Measurements from ENCODE around the gene CNGB1.

GRCh38 chr16:57842601-57843000 lies 128.3 kb downstream of the CNGB1 start:
- TF ChIP-seq CTCF (conservative IDR thresholded peaks at IDR 0.05; ENCODE audit: low read length) (no peak), EZH2phosphoT487 (IDR thresholded peaks at IDR 0.05; ENCODE audit: borderline replicate concordance, low read depth, low read length) (no peak)

Measured in OCI-LY7 (cell line).